SIG-M5 treated with dmso at 0.1 percent for 504 hours (cell line): ENCODE data around the gene ISL1.

ENCODE experiments used
- DNase-seq: peaks from one replicate; lab custom pipeline; 2025; ENCODE audit not compliant: unreplicated experiment; lab: John Stamatoyannopoulos, UW

The ISL1 gene

DNA sequence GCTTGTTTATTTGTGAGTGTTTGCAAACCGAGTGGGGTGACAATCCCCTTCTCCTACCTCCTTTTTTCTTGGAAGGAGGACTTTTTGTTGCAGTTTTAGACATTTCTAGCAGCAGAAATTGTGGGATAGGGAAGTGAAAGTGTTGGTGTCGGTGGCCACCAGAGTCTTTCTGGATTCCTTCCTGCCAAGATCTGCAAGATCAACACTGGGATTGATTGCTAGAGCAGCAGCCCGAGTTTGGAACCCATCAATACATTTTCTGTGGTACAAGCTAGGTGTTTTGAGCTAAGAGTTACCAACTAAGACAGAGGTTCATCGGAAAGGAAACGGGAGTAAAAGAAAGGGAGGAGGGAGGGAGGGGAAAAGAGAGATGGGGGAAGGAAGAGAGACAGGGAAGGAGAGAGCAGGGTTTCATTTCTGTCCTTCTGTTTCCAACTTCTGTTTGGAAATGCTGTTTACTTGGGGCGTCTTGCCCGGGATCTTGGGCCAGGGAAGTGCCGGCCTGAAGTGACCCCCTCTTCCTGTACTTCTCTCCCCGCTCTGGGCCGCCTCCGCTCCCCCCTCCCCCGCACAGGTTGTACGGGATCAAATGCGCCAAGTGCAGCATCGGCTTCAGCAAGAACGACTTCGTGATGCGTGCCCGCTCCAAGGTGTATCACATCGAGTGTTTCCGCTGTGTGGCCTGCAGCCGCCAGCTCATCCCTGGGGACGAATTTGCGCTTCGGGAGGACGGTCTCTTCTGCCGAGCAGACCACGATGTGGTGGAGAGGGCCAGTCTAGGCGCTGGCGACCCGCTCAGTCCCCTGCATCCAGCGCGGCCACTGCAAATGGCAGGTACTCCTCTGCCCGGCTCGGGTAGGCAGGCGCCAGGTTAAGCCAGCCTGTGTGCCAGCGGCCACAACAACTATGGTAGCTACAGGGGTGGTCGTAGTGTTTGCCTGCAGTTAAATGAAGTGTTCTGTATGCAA, 4.0 kb downstream of the ISL1 start:
- DNase-seq = no peak

GRCh38 chr5:51387884-51388275, 4.6 kb downstream of the ISL1 start:
- DNase-seq = no peak

DNA sequence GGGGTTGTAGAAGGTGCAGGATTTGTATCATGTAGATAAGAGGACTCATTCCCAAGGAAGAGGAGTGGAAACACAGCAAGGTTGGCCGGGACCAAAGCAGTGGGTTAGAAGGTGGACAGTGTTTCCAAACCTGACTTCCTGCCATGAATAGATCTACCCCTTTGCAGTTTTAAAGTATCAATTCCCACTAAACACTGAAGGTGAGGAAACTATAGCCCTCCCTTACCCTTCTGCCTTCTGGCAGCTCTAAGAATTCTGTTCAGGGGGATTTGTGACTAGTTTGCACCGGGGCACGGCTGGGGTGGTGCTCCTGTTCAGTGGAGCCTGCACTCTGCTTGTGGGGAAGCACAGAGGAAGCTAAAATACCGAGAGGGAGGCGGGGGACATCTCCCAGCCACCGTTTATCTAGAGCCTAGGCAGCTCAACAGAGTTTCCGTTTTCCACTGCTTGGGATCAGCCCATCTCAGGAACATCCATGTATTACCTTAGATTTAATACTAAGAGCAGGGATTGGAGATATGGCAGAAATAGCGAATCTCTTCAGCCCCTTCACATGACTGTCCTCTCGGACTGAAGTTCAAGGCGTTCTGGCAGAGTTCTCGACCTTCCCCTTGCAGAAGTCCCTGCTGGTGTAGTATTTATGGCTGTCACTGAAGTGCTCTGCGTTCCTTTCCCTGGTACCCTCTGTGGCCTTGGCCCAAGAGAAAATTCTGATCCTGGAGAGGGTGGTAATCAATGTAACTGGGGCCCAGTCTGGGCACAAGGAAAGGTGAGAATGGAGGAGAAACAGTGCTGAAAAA, 5.4 kb downstream of the ISL1 start:
- DNase-seq = no peak

GRCh38 chr5:51389288-51389576, 6.0 kb downstream of the ISL1 start:
- DNase-seq = no peak

- DNase-seq = no peak
Measured at GRCh38 chr5:51389577-51390463, 6.6 kb downstream of the ISL1 start.

DNA sequence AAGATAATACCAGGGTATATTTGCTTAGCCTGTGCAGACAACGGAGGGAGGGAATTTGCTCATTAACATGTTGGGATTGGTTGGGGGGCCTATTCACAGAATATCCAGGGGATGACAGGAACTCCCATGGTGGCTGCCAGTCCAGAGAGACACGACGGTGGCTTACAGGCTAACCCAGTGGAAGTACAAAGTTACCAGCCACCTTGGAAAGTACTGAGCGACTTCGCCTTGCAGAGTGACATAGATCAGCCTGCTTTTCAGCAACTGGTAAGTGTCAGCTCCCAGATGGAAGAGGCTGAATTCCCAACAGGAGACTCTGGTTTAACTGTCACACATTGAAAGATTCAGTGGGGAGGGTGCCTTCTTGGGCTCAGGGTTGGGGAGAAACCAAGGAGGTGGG, 7.9 kb downstream of the ISL1 start:
- no peak for DNase-seq

GRCh38 chr5:51392689-51393199, 9.5 kb downstream of the ISL1 start:
- DNase-seq = no peak

DNA sequence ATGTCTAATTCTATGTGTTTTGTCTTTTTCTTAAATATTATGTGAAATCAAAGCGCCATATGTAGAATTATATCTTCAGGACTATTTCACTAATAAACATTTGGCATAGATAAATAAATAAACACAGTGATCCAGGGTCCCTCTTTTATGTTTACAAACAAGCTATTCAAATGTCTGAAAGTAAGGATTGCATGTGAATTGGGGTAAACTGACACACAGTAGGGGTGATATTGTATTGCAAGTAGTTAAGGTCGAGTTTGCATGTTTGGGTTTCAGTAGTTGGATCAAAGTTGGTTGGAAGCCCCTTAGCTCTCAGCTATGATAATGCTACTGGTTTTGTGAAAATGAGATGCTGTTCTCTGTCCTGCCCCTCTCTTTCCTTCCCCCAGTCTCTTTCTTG, 11.4 kb downstream of the ISL1 start:
- DNase-seq = no peak

DNA sequence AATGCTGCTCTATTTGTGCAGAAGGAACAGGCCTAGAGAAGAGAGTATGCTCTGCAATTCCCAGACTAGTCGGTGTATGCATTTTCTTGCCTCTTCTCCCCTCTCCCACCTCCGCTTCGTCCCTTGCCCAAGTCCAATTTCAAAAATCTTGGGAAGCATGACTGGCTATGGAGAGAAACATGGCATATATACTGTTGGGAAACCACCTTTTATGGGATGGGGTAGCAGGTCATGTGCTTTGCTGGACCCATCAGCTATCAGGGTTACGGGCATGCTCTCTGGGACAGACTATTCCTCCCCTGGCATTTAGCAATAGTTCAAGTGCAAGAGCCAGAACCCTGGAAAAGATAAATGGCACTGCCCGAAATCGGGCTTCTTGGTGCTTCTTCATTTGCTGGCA, 12.0 kb downstream of the ISL1 start:
- no peak for DNase-seq

- no peak for DNase-seq
Measured at GRCh38 chr5:51395666-51396356, 12.6 kb downstream of the ISL1 start.

GRCh38 chr5:51396797-51397196, 13.5 kb downstream of the ISL1 start:
- no peak for DNase-seq

DNA sequence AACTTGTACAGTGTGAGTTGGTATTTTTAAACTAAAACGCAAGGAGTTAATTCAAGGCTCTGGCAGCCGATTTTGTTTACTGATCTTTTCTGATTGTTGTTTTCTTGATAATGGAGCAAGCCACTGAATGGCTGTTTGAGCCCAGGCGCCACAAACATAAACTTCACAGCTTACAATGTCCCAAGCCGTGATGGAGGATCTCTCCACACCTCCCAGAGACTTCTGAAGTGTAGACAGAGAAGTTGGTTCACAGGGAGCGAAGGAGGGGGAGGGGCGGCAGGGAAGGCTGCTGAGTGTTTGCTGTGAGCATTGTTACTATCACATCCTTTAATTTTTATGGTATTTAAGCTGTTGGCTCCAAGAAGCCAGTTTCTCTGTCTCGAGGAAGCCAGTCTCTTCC, 14.7 kb downstream of the ISL1 start:
- DNase-seq = no peak

DNA sequence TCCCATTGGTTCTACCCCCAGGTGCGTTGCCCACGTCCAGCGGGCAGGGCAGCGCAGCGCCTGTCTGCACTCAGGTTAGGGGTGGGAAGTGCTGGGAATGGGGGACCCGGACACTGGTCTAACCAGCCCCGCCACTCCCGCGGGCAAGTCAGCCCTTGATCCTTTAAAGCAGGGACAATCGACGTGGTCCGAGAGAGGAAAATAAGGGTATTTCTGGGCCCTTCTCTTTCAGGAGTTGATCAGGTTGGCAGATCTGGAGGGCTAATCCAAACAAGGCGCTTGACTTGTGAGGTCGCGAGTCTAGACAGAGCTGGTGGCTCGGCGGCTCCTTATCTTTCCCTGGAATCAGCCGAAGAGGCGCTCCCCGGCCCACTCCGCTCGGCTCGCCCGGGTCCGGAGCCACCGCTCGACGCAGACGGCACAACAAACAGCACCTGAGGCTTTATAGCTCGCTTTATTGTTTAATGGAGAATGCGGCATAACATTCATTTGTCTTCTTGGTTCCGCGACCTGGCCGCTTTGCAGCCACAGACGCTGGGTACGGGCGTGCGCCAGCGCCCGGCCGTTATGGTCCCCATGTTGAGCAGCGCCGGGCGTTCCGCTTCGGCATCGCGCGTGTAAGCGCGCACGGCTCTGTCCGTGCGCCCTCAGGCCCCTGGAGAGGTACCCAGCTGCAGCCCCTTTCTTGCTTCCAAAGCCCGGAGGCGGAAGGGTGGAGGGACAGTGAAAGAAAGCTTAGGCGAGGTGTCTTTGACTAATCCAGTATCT, 15.8 kb downstream of the ISL1 start:
- no peak for DNase-seq

DNA sequence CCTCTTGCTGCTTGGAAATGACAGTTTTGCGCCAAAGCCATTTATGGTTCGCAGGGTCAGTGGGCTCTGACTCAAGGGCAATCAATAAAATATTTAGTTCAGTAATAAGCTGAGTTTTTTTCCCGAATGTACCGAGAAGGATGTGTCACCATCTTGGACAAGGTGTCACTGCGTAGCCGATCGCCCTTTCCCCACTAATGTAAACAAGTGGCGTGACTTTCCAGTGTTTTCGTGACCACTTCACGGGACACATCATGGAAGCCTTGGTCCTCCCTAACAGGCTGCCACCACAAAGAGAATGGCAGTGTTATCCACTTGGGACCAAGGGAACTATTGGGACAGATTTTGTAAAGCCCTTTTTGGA, 16.4 kb downstream of the ISL1 start:
- DNase-seq = no peak

- no peak for DNase-seq
Measured at GRCh38 chr5:51404255-51404654, 21.0 kb downstream of the ISL1 start.

DNA sequence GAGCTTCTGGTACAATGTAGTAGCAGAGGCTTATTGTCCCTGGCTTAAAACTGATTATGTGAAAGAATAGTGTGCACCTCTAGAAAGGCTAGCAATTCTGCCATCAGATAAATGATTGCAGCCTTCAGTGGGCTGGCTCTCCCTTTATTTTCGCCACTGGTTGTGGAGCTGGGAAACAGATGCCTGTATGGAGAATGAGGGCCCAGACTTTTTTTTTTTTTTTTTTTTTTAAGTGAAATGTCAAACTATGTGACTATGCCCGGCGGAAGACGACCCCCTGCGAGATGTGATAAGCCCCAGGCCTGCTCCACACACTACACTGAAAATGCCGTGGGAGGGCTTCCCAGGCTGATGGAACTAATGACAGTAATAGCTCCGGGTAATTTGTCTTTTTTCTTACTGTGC, 28.7 kb downstream of the ISL1 start:
- DNase-seq = no peak

- no peak for DNase-seq
Measured at GRCh38 chr5:51414516-51414915, 31.3 kb downstream of the ISL1 start.

DNA sequence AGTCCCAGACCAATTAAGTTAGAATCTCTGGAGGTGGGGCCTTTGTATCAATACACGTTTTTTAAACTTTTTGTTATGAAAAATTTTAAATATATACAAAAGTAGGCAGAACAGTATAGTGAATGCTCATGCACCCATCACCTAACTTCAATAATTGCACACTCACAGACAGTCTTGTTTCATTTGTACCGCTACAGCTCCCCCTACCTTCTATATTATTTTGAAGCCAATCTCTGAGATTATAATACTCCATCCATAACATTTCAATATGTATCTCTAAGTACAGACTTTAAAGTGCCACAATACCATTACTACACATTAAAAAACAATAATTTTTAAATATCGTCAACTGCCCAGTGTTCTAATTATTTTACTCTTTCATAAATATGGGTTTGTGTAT, 32.9 kb downstream of the ISL1 start:
- DNase-seq = no peak

DNA sequence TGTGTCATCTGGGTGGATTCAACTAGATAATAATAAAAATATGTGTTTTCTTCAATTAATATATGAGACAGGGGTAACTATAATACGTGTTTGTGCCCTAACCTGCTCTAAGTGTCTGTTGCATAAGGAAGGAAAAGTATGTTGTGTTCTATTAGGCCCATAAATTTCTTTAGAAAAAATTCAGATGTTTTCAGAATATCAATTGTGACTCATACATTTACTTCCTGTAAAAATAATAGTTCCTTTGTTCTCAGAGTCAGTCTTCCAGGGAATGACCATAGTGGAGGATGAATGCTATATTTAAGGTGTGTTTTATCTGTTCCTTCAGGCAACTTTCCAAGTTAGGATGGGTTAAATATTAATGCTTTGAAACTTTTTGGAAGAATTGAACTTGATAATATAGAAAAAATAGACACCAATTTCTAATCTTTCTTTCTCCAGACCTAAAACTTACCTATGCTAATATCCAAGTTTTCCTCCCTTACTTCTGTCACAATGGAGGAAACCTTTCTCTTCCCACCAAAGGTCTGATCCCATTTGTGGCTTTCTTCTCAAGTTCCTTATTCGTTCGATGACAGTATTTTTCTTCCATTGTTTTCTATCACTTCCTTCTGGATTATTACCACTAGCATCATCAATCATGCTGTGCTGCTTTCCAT, 49.9 kb downstream of the ISL1 start:
- no peak for DNase-seq
